H1 (cell line): Measurements from ENCODE around the gene ITM2B. TPM values are rescaled to one million over a fixed set of nuclear protein-coding genes. Genes with fewer than 3 reads are reported as not detected.

ENCODE experiments used
- NRF1 ChIP-seq: IDR thresholded peaks from 2 replicates; pipeline ENCODE4 v1.6.1; 2011; ENCODE audit warnings: mild to moderate bottlenecking, low read depth, low read length, improper control_type of control experiment
- polyA plus RNA-seq, 7 experiments: library from polyadenylated mRNA; depleted of rRNA in 3 of 7; stranded (reverse) in 5 of 7; unstranded in 2 of 7; fragments of >200 nt in 5 of 7; fragments of 200-250 nt in 2 of 7; gene quantifications; 1 replicate in 5 of 7; 2 replicates in 1 of 7; 4 replicates in 1 of 7; pipeline versions ENCODE4 v1.2.1 to v1.2.3, GENCODE V29; 2011 to 2013; ENCODE audit warnings: missing spikeins in 2 of 7, mixed read lengths in 2 of 7
- total RNA-seq: library from RNA; stranded (reverse); fragmentation: NEBNext Ultra II Directional; extraction: Animal tissue kit (Norgen Biotek cat#: 25700); gene quantifications from 2 replicates; pipeline ENCODE4 v1.2.1, GENCODE V29; 2021

The ITM2B gene
- total and polyA plus RNA-seq, 2 of the 8 experiments (the other 6 are each of a cell fraction or from before 2014, with no cell fraction given) = 132 to 184 TPM

- no peak for TF ChIP-seq NRF1
Observed at GRCh38 chr13:48264058-48264457, 31.1 kb downstream of the ITM2B start (continued).
